GM21619 (cell line): Measurements from ENCODE around the gene OBSCN.

ENCODE experiments used
- ATAC-seq: cut with Tn5 transposase; IDR thresholded peaks from one replicate; pipeline ENCODE4 v1.9.1; 2021; ENCODE audit not compliant: unreplicated experiment

OBSCN gene

DNA sequence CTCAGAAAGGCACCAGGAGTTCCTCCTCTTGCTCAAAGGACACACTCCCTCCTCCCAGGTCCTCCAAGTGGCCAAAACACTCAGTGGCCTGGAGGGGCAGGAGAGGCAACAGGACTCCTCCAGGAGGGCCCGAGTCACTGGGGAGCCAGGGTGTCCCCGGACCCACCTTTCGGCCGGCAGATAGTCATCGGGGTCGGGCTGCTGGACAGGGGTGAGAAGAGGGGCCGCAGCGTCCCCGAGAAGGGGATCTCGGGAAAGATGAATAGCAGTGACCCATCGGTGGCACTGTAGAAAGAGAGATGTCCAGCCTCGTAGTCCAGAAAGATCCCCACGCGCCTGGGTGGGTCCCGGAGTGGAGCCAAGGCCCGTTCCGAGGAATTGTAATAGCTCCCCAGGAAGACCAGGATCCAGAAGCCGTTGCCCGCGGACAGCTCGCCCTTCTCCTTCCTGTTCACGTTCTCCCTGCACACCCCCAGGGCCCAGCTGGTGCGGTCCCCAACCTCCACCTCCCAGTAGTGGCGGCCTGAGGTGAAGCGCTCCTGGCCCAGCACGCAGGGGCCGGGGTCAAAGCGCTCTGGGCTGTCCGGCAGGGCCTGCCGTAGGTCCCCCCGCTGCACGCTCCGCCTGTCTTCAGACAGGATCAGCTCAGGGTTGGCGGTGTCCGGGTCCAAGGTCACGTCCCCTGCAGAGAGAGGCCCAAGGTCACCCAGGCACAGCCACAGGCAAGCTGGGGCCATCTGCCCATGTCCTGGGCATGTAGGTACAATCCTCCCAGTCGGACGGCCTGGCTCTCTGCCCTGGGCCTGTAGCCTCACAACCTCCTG lies 186.9 kb downstream of the OBSCN start:
- ATAC-seq, result no peak

- ATAC-seq, result no peak
Observed at GRCh38 chr1:228396770-228397662, 189.2 kb downstream of the OBSCN start.

- ATAC-seq, result no peak
Observed at GRCh38 chr1:228397966-228398365, 190.1 kb downstream of the OBSCN start.

- ATAC-seq, result no peak
Observed at GRCh38 chr1:228398741-228399461, 191.1 kb downstream of the OBSCN start.

DNA sequence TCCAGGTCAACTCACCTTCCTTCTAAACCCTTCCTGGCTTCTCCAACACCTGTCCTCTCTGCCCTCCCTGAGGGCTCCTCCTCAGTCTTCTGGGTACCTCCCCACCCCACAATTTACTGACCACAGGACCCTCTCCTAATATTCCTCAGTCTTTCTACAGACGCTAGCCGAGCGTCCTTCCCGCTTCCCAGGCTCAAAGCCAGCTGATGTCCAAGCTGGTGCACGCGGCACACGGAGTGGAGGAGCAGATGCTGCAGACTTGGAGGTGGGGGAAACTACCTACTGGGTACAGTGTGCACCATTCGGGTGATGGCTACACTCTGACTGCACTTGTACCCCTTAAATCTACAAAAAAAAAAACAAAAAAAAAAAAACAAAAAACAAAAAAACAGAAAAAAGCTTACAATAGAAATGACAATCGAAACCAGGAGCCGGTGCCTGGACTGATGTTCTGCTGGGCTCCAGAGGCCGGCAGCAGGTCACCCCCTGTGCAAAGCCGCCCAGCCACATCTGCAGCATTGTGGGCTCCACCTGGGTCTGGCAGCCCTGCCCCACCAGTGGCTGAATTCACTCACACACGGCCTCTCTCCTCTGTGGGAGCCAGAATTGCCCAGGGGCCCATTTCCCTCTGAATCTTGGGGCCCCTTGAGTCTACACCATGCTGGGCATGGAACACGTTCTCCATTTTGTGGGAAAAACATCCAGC lies 191.8 kb downstream of the OBSCN start:
- no peak for ATAC-seq

DNA sequence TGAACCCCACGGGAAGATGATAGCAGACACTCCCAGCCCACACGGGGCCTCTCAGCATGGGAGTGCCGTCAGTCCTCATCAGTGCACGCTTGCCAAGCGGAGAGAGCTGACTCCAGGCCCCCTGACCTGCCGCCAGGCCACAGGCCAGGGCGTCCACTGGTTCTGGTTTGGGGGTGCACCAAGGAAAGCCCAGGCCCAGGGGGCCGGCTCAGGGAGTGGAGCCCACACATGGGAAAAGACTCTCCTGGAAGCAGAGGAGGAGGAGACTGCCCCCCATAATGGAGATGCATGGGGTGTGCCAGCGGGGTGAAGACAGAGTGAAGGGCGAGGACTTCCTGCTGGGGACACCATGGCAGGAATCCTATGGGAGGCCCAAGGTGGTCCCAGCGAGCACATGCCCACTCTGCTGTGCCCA lies 192.4 kb downstream of the OBSCN start:
- ATAC-seq, result no peak

DNA sequence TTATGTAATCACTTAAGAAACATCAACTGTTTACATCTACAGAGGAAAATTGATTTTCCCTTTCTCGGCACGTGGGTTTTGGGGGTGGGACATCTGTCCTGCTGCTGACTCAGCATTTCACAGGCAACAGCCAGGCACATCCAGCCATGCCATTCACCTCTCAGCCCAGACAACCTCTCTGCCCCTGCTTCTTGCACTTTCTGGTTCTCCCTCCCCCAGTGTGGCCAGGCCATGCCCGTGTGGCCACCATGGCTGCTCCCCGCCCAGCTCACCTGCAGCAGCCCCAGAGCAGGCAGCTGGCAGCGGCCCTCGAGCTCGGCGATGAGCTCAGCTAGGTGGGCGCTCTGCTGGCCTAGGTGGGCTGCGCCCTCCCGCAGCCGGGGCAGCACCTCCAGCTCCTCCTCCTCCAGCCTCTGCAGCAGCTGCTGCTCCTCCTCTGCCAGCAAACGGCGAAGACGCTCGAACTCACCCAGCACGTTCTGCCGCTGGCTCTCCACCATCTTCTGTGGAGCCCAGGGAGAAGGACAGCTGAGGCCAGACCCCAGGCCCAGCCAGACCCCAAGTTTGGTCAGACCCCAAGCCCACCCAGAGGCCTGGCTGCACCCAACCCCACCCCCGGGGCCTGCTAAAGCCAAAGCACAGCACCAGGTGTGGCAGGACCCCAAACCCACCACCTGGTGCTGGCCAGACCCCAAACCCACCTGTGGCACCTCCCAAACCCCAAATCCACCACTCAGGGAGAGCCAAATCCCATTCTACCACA lies 193.0 kb downstream of the OBSCN start:
- no peak for ATAC-seq

GRCh38 chr1:228401782-228402640 lies 194.2 kb downstream of the OBSCN start:
- no peak for ATAC-seq

- ATAC-seq, result no peak
Observed at GRCh38 chr1:228402641-228403025, 194.8 kb downstream of the OBSCN start.

GRCh38 chr1:228403231-228403631 lies 195.4 kb downstream of the OBSCN start:
- ATAC-seq, result no peak

GRCh38 chr1:228404107-228404720 lies 196.4 kb downstream of the OBSCN start:
- no peak for ATAC-seq

DNA sequence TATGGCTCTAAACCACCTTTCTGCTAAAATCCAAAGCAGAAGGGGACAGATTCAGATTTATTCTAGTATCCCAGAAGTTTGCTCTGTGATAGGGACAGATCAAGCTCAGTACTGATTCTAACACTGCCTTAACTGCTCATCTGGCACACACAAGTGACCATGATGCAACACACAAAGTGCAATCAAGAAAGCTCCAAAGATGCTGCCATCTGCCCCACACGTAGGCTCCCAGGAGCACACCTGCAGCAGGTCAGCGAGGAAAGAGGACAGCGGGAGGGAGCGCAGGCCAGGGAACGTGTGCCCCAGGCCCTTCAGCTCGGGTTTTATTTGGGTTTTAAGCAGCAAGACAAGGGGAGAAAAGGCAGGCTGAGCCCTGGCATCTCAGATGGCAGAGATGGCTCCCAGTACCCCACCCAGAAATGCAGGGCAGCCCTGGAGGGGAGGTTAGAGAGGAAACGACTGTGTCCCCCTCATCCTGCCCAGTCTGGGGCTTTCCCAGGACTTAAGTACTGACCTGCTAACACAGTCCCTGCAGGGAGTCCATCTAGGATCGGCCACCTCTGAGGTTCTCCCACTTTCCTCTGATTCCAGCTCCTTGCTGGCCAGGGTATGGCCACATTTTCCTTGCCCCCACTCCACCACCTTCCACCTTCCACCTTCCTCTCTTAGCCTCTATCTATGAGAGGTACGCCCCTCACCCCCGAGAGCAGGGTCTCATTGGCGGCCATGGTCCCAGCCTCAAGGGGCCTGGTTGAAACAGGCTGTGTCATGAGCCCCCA lies 197.5 kb downstream of the OBSCN start:
- no peak for ATAC-seq

- ATAC-seq, result no peak
Observed at GRCh38 chr1:228405979-228406228, 198.1 kb downstream of the OBSCN start.

- ATAC-seq, result no peak
Observed at GRCh38 chr1:228407106-228408040, 199.5 kb downstream of the OBSCN start.

DNA sequence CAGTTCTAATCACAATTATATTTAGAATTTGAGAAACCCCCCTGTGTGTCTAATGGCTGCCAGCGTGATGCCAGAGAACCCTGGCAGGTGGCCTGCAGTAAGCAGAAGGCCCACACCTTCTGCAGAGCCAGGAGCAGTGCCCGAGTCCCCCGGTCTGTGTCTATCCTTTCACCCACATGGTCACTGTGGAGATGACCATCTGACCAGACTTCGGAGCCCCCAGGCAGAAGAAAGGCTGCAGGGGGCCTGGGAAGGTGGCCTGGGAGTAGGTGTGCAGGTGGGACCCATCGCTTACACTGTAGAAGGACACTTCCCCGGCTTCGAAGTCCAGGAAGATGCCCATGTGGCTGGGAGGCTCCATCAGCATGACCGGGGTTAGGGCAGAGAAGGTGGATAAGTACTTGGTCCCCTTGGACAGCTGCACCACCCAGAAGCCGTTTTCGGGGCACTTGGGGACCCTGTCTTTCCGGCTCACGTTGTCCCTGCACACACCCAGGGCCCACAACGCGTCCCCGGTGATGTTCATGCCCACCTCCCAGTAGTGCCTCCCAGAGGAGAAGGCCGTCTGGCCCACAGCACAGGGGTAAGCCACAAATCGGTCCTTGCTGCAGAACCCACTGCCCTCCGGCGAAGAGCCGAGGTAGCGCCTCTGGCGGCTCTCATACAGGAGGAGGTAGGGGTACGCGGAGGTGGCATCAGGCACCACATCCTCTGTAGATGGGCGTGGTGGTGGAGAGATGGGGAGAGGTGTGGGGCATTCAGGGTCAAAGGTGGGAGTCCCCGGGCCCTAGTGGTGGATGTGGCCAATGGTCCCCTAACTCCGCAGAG lies 200.4 kb downstream of the OBSCN start:
- no peak for ATAC-seq
